GM21526 (cell line): ENCODE measurements around the gene NME5.
"Not testable (repeated sequence)": the region's sequence is repeated elsewhere in the genome, so short reads cannot be mapped to it uniquely, and the experiment has no call there.

Source experiments
- ATAC-seq: cut with Tn5 transposase; IDR thresholded peaks from one replicate; pipeline ENCODE4 v1.9.1; 2021; ENCODE audit warnings: moderate library complexity; ENCODE audit not compliant: unreplicated experiment, low FRiP score

Gene NME5

GRCh38 chr5:138138949-138139780, at the start of gene NME5:
NME5 (minus strand) TSS chr5:138139428; CDS start chr5:138138780, 648 bp downstream.
- ATAC-seq: no peak

GRCh38 chr5:138188626-138189025, 49.4 kb upstream of the NME5 start:
- ATAC-seq: no peak

DNA sequence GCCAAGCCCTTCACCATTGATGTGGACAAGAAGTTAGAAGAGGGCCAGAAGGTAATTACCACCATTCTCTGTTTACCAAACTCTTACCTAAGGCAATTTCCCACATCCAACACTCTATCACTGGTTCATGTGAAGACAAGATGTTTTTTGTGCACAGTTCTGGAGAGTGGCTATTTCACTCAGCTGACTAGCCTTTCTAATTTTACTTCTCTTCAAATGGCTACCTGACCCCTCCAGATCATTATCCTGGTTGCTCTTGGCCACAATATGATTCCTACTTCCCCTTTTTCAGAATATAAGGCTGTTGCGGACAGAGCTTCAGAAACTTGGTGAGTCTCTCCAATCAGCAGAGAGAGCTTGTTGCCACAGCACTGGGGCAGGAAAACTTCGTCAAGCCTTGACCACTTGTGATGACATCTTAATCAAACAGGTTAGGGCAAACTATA, 46.8 kb upstream of the NME5 start:
- no peak for ATAC-seq

DNA sequence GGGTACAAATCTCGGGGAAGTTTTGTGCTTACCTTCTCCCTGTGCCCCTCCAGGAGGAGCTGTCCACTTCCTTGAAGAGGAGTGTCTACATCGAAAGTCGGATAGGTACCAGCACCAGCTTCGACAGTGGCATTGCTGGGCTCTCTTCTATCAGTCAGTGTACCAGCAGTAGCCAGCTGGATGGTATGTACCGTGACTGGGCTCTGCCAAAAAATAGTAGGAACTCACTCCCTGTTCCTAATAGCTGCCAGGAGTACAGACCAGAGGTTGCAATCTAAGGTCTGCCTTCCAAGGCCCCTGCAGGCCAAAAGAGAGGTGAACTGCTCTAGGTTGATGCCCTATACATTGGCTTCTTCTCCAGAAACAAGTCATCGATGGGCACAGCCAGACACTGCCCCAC, 43.6 kb upstream of the NME5 start:
- ATAC-seq: no peak

DNA sequence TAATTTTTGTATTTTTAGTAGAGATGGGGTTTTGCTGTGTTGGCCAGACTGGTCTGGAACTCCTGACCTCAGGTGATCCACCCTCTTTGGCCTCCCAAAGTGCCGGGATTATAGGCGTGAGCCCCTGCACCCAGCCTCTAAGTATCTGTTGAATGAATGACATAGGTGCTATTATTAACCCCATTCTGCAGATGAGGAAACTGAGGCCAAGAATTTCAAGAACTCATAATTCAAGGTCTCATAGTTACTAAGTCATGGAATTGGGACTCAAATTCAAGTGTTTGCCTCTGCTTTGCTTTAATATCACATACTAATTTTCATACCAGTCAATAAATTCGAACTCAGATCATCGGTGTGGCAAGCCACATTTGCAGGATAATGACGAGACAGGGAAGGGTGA, 41.6 kb upstream of the NME5 start:
- no peak for ATAC-seq

DNA sequence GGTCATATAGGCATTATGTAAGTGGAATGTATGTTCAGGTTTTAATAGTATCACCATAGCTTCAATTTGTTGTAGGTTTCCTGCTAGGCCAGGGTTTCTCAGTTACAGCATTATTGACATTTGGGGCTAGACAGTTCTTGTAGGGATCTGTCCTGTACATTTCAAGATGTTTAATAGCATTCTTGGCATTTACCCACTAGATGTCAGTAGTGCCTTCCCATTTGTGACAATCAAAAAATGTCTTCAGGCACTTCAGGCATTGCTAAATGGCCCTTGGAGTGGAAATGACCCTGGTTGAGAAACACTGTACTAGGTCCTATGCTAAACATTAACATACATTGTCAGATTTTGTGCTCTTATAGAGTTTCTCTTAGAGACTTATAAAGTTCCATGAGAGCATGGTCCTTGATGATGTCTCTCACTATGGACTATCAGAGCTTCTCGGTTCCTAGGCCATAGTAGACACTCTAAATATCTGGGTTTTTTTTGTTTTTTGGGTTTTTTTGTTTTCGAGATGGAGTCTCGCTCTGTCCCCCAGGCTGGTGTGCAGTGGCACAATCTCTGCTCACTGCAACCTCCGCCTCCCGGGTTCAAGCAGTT, 41.1 kb upstream of the NME5 start:
- ATAC-seq: no peak

GRCh38 chr5:138179277-138179857, 40.1 kb upstream of the NME5 start:
- ATAC-seq: peak; percentile 5

- peak; percentile 76 for ATAC-seq
These were observed 39.5 kb upstream of the NME5 start, which contains the start of the genes BRD8 and KIF20A for GRCh38 chr5:138178516-138179276. BRD8 (minus strand) TSS chr5:138178630; CDS start chr5:138178614, 16 bp downstream. KIF20A (plus strand) TSS chr5:138179112; CDS start chr5:138179681, 569 bp downstream.

DNA sequence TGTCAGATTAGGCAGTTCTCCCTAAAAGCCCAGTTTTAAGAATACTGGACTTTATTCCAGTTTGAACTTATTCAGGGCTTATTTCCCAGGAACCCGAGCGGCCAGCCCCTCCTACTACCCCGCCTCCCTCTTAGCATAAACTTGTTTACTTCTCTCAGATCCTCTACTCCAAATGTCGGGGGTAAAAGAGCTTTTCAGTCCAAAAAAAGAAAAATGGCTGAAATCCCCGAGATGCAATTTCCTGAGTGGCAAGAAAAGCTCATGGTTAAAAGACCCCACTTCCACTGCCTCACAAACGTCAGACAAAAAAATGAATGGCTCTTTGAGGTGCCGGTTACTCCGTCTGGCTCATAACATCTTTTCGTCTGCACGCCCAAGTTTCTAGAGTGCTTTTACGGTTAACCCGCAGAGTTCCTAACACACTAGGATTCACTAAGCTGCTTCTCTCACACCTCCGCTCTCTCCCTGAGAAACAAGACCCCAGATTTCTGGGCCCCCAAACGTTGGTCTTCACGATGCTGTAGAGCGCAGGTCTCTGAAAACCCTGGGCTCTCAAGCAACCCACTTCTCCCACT, 38.8 kb upstream of the NME5 start:
- no peak for ATAC-seq

- ATAC-seq: no peak
These were observed 31.1 kb upstream of the NME5 start for GRCh38 chr5:138170299-138170698.

DNA sequence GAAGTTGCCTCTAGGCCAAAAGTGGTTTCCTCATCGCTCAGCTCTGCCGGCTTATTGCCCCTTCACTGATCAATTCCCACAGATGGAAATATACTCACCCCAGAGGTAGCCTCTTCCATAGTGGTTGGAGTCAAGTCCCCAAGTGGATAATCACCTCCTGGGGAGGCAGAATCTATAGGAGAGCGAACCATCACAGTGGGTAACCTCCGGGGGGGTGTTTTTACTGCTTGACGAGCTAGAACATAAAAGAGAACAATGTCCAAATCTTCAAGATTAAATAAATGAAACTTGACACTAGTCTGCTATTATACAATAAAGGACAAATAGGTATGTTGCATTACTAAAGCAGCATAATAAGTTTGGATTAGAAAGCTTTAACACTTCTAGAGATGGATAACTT, 29.9 kb upstream of the NME5 start:
- ATAC-seq: no peak

DNA sequence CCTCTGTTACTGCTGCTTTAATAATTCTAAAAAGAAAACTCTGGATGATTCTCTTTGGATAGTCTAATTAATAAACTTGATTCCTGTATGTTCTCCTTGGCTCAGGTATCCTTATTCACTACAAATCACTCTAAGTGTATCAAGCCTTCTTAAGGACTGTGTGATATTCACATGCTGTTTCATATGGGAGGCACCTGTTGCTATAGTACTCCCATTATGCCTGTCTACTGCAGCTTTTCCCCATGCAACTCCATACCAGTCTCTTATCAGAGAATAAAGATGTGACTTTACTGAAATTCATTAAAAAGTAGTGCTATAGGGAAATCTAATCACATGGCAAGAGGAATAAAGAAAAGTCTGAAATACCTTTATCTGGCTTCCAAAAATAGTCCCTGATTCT, 24.5 kb upstream of the NME5 start:
- no peak for ATAC-seq

DNA sequence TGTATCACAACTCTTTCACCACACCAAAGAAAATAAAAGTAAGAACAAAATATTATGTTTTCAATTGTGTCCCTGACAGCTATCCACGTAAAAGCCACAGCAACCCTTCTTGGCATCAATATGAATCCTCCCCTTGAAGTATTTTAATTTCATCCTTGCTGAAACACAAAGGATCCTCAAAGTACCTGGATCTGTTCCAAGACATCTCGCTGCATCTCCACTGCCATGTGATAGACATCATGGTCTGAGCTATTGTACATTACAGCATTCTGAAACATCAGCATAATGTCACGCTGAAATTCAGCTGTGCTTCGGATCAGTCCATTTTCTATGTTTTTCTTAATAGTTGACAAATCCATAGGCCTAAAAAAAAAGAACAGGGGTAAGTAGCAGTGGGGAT, 21.5 kb upstream of the NME5 start:
- no peak for ATAC-seq

DNA sequence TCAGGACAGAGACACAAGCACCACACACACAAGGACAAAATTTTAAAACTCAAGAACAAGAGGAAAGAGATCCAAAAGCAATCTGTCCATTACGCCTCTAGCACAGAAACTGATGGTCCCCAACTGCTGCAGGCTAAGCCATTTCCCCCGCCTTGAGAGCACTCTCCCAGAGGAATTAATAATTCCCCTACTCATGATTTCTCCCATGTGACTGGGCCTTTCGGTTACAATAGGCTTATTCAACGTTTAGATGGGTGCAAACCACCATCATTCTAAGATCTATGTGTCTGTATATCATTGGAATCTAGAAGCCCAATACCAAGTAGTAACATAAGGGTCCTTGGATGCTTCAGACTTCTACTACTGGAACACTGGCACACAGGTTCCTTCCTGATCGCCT, 20.4 kb upstream of the NME5 start:
- no peak for ATAC-seq

- no peak for ATAC-seq
These were observed 18.4 kb upstream of the NME5 start for GRCh38 chr5:138157626-138158025.

GRCh38 chr5:138155977-138156376, 16.7 kb upstream of the NME5 start:
- ATAC-seq: not testable (repeated sequence)

DNA sequence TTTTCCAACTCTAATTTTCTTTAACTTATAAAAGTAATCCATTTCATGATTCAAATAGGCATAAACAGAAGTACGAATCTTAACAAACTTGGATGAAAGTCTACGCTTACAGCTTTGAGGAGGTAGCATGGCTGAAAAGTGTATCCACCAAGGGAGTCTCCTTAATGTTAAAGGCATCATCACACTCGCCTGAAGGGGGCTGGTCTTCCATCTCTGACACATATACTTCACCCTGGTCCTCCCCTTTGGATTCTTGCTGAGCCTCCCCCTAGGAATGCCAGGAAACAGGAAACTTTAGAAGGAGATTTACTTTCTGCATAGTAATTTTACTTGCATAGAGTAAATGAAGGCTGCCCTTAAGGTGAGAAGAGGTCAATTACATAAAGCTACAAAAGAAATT, 10.3 kb upstream of the NME5 start:
- ATAC-seq: no peak

GRCh38 chr5:138148811-138149210, 9.6 kb upstream of the NME5 start:
- no peak for ATAC-seq

DNA sequence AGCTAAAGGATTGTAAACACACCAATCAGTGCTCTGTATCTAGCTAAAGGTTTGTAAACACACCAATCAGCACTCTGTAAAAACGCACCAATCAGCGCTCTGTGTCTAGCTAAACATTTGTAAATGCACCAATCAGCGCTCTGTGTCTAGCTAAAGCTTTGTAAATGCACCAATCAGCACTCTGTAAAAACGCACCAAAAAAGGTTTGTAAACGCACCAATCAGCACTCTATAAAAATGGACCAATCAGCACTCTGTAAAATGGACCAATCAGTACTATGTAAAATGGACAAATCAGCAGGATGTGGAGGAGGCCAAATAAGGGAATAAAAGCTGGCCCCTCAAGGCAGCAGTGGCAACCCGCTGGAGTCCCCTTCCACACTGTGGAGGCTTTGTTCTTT, 4.3 kb upstream of the NME5 start:
- ATAC-seq: not testable (repeated sequence)

DNA sequence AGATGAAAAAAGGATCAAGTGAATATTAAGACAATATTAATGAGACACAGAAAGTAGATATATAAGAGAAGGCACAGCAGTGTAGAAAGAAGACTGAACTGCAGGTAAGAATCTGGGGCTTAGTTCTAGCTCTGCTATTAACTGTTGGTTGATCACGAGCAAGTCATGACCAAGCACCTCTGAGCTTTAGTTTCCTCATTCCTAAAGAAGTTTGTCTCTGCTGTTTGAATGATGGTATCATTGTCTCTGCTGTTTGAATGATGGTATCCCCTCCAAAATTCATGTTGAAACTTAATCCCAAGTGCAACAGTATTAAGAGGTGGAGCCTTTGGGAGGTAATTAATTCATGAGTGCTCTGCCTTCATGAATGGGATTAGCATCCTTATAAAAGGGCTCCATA, 2.5 kb upstream of the NME5 start:
- ATAC-seq: no peak
